ENCODE measurements around the gene SP7. TPM values are rescaled to one million over a fixed set of nuclear protein-coding genes. Genes with fewer than 3 reads are reported as not detected.

Gene SP7
- total RNA-seq, 4 donors from 2014 or later: not detected

DNA sequence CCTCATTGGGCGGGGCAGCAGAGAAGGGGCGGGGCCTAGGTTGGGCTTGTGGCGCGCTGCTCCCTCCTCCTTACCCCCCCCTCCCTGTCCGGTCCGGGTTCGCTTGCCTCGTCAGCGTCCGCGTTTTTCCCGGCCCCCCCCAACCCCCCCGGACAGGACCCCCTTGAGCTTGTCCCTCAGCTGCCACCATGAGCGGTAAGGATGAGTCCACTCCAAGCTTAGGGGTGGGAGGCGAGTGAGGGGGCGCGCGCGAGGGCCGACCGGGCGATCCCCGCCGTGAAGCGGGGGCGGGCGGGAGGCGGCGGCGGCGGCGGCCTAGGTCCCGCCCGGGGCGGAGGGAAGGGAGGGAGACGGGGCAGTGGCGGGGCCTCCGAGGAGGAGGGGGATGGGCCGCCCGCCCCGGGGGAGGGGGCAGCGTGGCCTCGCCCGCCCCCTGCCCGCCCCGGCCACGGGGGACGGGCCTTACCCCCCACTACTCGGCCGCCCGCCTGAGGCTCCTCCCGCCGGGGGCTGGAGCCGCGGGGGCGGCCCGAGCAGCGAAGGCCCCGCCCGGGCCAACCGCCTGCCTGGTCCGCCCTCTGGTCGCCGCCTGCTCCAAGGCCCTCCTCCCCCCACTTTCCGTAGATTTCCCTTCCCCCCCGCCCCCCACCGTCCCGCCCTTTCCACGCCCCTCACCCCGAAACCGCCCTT lies 44.1 kb upstream of the SP7 start, which contains the start of gene SP1:
TSS of gene SP1 (plus strand) at position 73 of the 690 bp plus-strand sequence. CDS start at position 189, 116 bp downstream.
- Histone ChIP-seq H3K27ac (replicated peaks in 1 of 4) (peak within 1 kb of the TSS; percentile 98 to 100 (median 100)), H3K36me3 (peaks cover 20 to 42% (median 38%) of the 10 kb centered on the region in 4 donors), H3K27me3 (no peaks in the 10 kb centered on the region), H3K4me1 (peaks cover 44 to 52% (median 50%) of the 10 kb centered on the region in 4 donors), H3K4me3 (peak within 1 kb of the TSS; percentile 79 to 93 (median 86)), H3K9me3 (no peaks in the 10 kb centered on the region)
- intact Hi-C loops (cut with DNase I): no loop called here
- peak; percentile 98 for DNase-seq (ENCODE audit: extremely low spot score)
- TF ChIP-seq POLR2A (IDR thresholded peaks at IDR 0.05; ENCODE audit: low read depth) (no peak), POLR2AphosphoS5 (IDR thresholded peaks at IDR 0.05) (peak in 1 of 2 donors; percentile 70)
- under 1% methylated on average over 25 of the region's 71 CpGs for WGBS

DNA sequence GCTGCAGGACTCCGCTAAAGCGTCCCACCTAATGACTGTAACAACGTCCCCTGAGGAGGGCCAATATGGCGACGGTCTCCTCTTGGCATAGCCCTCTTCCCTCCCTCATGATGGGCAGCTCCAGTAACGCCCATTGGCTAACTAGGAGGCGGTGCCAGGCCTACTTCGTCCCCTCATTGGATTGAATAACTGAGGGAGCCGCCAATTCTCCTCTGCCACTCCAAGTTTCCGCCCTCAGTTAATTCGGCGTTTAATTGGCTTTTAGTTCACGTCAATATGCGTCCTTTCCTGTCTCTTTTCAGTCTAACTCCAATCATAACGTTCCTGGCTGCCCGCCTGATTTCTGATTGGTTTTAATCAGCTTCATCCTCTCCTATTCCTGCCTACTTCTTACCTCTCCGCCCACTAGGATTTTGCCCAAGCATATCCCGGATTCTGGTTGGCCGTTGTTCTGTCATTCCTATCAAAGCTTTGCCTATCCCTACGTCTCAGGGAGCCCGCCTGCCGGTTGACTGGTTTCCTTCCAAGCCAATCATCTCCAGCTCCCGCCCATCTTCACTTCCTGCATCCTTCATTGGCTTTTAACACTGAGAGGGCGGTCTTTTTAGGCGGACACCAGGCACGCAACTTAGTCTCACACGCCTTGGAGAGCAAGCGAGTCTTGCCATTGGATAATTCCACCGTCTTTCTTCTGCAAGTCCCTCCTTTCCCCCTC lies 43.4 kb upstream of the SP7 start:
- no peaks in the 10 kb centered on the region for H3K9me3 ChIP-seq
- WGBS: under 1% methylated on average over 26 of the region's 29 CpGs
- H3K27me3 ChIP-seq: no peaks in the 10 kb centered on the region
- peaks cover 13 to 35% (median 31%) of the 10 kb centered on the region in 4 donors for H3K36me3 ChIP-seq
- peak overlapping the region; percentile 98 to 100 (median 100) for H3K27ac ChIP-seq (replicated peaks in 1 of 4)
- DNase-seq (ENCODE audit: extremely low spot score): peak; percentile 100
- peak overlapping the region; percentile 79 to 93 (median 86) for H3K4me3 ChIP-seq
- intact Hi-C loops (cut with DNase I): no loop called here
- no peak for TF ChIP-seq EP300 (IDR thresholded peaks at IDR 0.05)
- TF ChIP-seq POLR2AphosphoS5 (IDR thresholded peaks at IDR 0.05): peak; percentile 93 to 98
- TF ChIP-seq, protein P1, sequence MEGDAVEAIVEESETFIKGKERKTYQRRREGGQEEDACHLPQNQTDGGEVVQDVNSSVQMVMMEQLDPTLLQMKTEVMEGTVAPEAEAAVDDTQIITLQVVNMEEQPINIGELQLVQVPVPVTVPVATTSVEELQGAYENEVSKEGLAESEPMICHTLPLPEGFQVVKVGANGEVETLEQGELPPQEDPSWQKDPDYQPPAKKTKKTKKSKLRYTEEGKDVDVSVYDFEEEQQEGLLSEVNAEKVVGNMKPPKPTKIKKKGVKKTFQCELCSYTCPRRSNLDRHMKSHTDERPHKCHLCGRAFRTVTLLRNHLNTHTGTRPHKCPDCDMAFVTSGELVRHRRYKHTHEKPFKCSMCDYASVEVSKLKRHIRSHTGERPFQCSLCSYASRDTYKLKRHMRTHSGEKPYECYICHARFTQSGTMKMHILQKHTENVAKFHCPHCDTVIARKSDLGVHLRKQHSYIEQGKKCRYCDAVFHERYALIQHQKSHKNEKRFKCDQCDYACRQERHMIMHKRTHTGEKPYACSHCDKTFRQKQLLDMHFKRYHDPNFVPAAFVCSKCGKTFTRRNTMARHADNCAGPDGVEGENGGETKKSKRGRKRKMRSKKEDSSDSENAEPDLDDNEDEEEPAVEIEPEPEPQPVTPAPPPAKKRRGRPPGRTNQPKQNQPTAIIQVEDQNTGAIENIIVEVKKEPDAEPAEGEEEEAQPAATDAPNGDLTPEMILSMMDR (IDR thresholded peaks at IDR 0.05): peak in 1 of 3 experiments; percentile 16
- peak; percentile 86 for TF ChIP-seq POLR2A (IDR thresholded peaks at IDR 0.05; ENCODE audit: low read depth)
- peaks cover 37 to 45% (median 43%) of the 10 kb centered on the region in 4 donors for H3K4me1 ChIP-seq

GRCh38 chr12:53378724-53379388 lies 42.7 kb upstream of the SP7 start:
- H3K9me3 ChIP-seq: no peaks in the 10 kb centered on the region
- H3K4me3 ChIP-seq: peak overlapping the region; percentile 55 to 71 (median 60)
- H3K27ac ChIP-seq (replicated peaks in 1 of 4): peak overlapping the region; percentile 88 to 93 (median 91)
- intact Hi-C loops (cut with DNase I): no loop called here
- peaks cover 12 to 28% (median 24%) of the 10 kb centered on the region in 4 donors for H3K36me3 ChIP-seq
- no peak for DNase-seq (ENCODE audit: extremely low spot score)
- peaks cover 30 to 38% (median 36%) of the 10 kb centered on the region in 4 donors for H3K4me1 ChIP-seq
- H3K27me3 ChIP-seq: no peaks in the 10 kb centered on the region
- WGBS: 19% methylated on average over 19 of the region's 23 CpGs
- TF ChIP-seq, protein P1 (IDR thresholded peaks at IDR 0.05): no peak
- no peak for TF ChIP-seq POLR2AphosphoS5 (IDR thresholded peaks at IDR 0.05)
- TF ChIP-seq EP300 (IDR thresholded peaks at IDR 0.05): no peak
- no peak for TF ChIP-seq POLR2A (IDR thresholded peaks at IDR 0.05; ENCODE audit: low read depth)

GRCh38 chr12:53378222-53378621 lies 42.1 kb upstream of the SP7 start:
- H3K27me3 ChIP-seq: no peaks in the 10 kb centered on the region
- H3K4me3 ChIP-seq: no peak overlapping the region
- no peaks in the 10 kb centered on the region for H3K9me3 ChIP-seq
- peaks cover 23 to 32% (median 30%) of the 10 kb centered on the region in 4 donors for H3K4me1 ChIP-seq
- peak overlapping the region; percentile 88 to 93 (median 91) for H3K27ac ChIP-seq (replicated peaks in 1 of 4)
- no peak for DNase-seq (ENCODE audit: extremely low spot score)
- peaks cover 12 to 22% (median 19%) of the 10 kb centered on the region in 4 donors for H3K36me3 ChIP-seq
- TF ChIP-seq, protein P1 (IDR thresholded peaks at IDR 0.05): no peak
- TF ChIP-seq POLR2AphosphoS5 (IDR thresholded peaks at IDR 0.05) (no peak), EP300 (IDR thresholded peaks at IDR 0.05) (no peak), POLR2A (IDR thresholded peaks at IDR 0.05; ENCODE audit: low read depth) (no peak)
- WGBS: 95% methylated on average over 12 of the region's 12 CpGs
- intact Hi-C loops (cut with DNase I): no loop called here

Data from esophagus muscularis mucosa (tissue), 4 donors.